Right atrium auricular region (tissue), 2 donors: ENCODE results near the gene SEMA3G. TPM values are rescaled to one million over a fixed set of nuclear protein-coding genes. Genes with fewer than 3 reads are reported as not detected.

Experiments
- DNase-seq: peaks from one replicate; pipeline ENCODE4 v3.0.0-alpha.2; 2019; ENCODE audit warnings: low spot score
- H3K27ac ChIP-seq, 2 donors: fragments of 200-600 bp; sonication (generic); 1 replicate in 1 of 2; 2 replicates in 1 of 2; pipeline ENCODE4 v1.5.1; 2016 to 2019
- H3K27me3 ChIP-seq, 2 donors: fragments of 200-600 bp; sonication (generic); one replicate each; pipeline versions ENCODE4 v1.5.1 to v1.6.0; 2017 to 2019
- H3K36me3 ChIP-seq: fragments of 200-600 bp; sonication (generic); one replicate; pipeline ENCODE4 v1.5.1; 2016
- H3K4me1 ChIP-seq, 2 donors: fragments of 200-600 bp; sonication (generic); one replicate each; pipeline versions ENCODE4 v1.5.1 to v1.6.0; 2017 to 2019
- H3K4me3 ChIP-seq, 2 donors: fragments of 200-600 bp; sonication (generic); 1 replicate in 1 of 2; 2 replicates in 1 of 2; pipeline ENCODE4 v1.5.1; 2017 to 2019; ENCODE audit warnings: mild to moderate bottlenecking in 1 of 2, moderate library complexity in 1 of 2
- H3K9me3 ChIP-seq, 2 donors: fragments of 200-600 bp; sonication (generic); one replicate each; pipeline ENCODE4 v1.5.1; 2019
- CTCF ChIP-seq, 2 donors: fragments of 200-600 bp; sonication (generic); IDR thresholded peaks; one replicate each; pipeline ENCODE4 v1.5.1; 2019; ENCODE audit warnings: antibody characterized with exemption in 2 of 2
- total RNA-seq, 2 donors: library from RNA; depleted of rRNA; stranded (reverse); fragments of >200 nt; gene quantifications; one replicate each; pipeline ENCODE4 v1.1.0, GENCODE V29; 2016

Gene SEMA3G
- total RNA-seq, 2 donors from 2014 or later, result 11.8 to 12.6 TPM

- Histone ChIP-seq H3K27me3 (no peaks in the 10 kb centered on the region), H3K4me3 (no peak overlapping the region), H3K4me1 (no peaks in the 10 kb centered on the region), H3K9me3 (no peaks in the 10 kb centered on the region), H3K36me3 (peaks cover 49% of the 10 kb centered on the region), H3K27ac (no peak overlapping the region)
- TF ChIP-seq CTCF (IDR thresholded peaks at IDR 0.05), result no peak
- DNase-seq, result no peak
These were observed 44.6 kb downstream of the SEMA3G start for GRCh38 chr3:52400275-52400793.

- H3K9me3 ChIP-seq, result no peaks in the 10 kb centered on the region
- peaks cover 42% of the 10 kb centered on the region for H3K36me3 ChIP-seq
- DNase-seq, result no peak
- H3K27ac ChIP-seq, result no peak overlapping the region
- no peaks in the 10 kb centered on the region for H3K4me1 ChIP-seq
- TF ChIP-seq CTCF (IDR thresholded peaks at IDR 0.05), result no peak
- no peak overlapping the region for H3K4me3 ChIP-seq
- H3K27me3 ChIP-seq, result no peaks in the 10 kb centered on the region
These were observed 45.3 kb downstream of the SEMA3G start for GRCh38 chr3:52399593-52399992.

- Histone ChIP-seq H3K36me3 (peaks cover 37% of the 10 kb centered on the region), H3K4me1 (no peaks in the 10 kb centered on the region), H3K27me3 (no peaks in the 10 kb centered on the region), H3K4me3 (no peak overlapping the region), H3K27ac (no peak overlapping the region), H3K9me3 (no peaks in the 10 kb centered on the region)
- DNase-seq, result no peak
- TF ChIP-seq CTCF (IDR thresholded peaks at IDR 0.05), result no peak
These were observed 45.8 kb downstream of the SEMA3G start for GRCh38 chr3:52399131-52399530.

- no peaks in the 10 kb centered on the region for H3K27me3 ChIP-seq
- H3K9me3 ChIP-seq, result no peaks in the 10 kb centered on the region
- H3K27ac ChIP-seq, result no peak overlapping the region
- TF ChIP-seq CTCF (IDR thresholded peaks at IDR 0.05), result no peak
- H3K36me3 ChIP-seq, result peaks cover 33% of the 10 kb centered on the region
- H3K4me1 ChIP-seq, result no peaks in the 10 kb centered on the region
- no peak overlapping the region for H3K4me3 ChIP-seq
- no peak for DNase-seq
These were observed 46.2 kb downstream of the SEMA3G start for GRCh38 chr3:52398670-52399081.

- H3K27ac ChIP-seq, result no peak overlapping the region
- no peaks in the 10 kb centered on the region for H3K4me1 ChIP-seq
- TF ChIP-seq CTCF (IDR thresholded peaks at IDR 0.05), result no peak
- H3K36me3 ChIP-seq, result peaks cover 27% of the 10 kb centered on the region
- H3K4me3 ChIP-seq, result no peak overlapping the region
- no peak for DNase-seq
- no peaks in the 10 kb centered on the region for H3K9me3 ChIP-seq
- no peaks in the 10 kb centered on the region for H3K27me3 ChIP-seq
These were observed 47.1 kb downstream of the SEMA3G start for GRCh38 chr3:52397676-52398399.
